HS-5 (cell line): ENCODE results near the gene FAHD1.
"Not testable (repeated sequence)": the region's sequence is repeated elsewhere in the genome, so short reads cannot be mapped to it uniquely, and the experiment has no call there.

Experiments
- DNase-seq: peaks from one replicate; pipeline ENCODE4 v3.0.0-alpha.2; 2012; ENCODE audit warnings: low read depth

FAHD1 gene

DNA sequence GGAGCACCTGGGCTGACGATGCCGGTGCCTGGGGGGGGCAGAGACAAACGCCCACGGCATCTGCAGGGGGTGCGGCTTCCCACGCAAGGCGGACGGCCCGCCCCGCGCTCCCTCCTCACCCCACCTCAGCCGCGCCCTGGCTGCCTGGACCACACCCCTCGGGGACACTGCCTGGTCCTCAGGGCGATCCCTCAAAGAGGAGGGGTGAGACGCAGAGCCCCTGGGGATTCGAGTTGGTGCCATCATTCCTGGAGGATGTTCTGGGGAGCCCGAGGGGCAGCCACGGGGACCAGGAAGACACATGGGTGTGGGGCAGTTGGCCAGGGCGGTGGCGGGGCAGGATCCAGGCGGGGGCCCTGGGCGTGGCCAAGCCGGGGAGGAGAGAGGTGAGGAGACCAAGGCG, 37.4 kb upstream of the FAHD1 start:
- no peak for DNase-seq

DNA sequence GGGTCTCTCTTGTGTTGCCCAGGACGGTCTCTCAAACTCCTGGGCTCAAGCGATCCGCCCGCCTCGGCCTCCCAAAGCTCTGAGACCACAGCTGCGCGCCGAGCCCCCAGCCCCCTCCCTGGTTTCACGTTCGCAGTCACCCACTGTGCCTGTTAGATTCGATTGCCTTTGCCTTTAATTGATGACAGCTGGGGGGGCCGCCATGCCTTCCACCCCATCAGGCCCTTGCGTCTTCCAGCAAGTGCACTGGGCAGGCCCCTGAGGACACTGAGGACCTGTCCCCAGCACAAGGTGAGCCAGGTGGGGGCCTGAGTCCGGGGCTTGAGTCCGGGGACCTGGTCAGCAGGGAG, 36.8 kb upstream of the FAHD1 start:
- DNase-seq: no peak

GRCh38 chr16:1790611-1791255, 36.3 kb upstream of the FAHD1 start:
- no peak for DNase-seq

DNA sequence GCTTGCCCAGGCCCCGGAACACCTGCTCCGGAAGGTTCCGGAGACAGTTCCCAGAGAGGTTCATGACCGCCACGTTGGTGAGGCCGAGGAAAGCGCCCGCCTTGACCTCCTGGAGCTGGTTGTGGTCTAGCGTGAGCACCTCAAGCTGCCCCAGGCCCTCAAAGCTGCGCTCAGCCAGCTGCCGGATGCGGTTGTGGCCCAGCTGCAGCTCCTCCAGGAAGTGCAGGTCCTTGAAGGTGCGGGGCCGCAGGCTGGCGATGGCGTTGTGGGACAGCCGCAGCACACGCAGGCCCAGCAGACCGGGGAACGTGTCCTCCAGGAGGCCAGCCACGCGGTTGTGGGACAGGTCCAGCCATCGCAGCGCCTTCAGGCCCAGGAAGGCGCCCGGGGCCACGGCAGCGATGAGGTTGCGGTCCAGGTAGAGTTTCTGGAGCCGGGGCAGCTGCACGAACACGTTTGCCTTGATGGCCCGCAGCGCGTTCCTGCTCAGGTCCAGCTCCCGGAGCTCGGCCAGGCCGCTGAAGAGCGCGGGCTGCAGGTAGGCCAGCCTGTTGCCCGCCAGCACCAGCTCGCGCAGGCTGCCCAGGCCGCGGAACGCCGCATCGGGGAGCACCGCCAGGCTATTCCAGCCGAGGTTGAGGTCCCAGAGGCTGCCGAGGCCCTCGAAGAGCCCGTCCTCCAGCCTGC, 35.6 kb upstream of the FAHD1 start:
- no peak for DNase-seq

- DNase-seq: no peak
These were observed 34.8 kb upstream of the FAHD1 start for GRCh38 chr16:1791943-1792812.

DNA sequence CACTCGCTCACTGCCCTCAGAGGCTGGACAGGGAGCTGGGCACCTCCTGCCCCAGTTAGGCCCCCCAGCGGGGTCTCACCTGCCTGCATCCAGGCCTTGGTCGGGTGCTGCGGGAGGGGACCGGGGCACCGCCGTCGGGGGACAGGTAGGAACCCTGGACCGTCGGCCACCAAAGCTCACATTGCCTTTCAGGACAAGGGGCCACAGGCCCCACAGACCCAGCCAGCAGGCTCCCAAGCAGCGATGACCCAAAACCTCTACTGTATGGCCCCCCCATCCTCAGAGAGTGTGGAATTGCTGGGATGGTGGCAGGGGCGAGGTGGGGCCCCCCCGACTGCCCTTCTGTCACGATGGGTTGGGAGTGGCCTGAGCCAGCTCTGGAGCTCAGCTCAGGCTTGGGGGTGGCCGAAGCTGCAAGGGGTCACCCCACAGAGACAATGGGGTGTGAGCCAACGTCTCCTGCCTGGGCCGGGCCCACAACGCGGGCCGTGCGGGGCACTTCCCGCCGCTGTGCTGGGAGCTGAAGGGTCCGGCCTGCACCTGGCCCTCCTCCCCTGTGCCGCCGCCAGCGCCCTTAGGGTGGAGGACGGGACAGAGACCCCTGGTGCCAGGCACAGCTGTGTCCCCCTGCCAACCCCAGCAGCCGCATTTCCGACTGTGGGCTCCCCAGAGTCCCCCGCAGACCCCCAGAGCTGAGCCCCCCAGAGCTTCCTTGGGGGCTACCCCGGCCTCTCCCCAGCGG, 34.0 kb upstream of the FAHD1 start:
- no peak for DNase-seq

- DNase-seq: no peak
These were observed 33.3 kb upstream of the FAHD1 start, which contains the start of gene IGFALS for GRCh38 chr16:1793578-1794220. Gene IGFALS, minus strand, starts transcription at chr16:1793705. Its CDS starts 53 bp downstream, at chr16:1793652.

GRCh38 chr16:1794221-1794871, 32.7 kb upstream of the FAHD1 start:
- DNase-seq: no peak

GRCh38 chr16:1794908-1795666, 31.9 kb upstream of the FAHD1 start:
- DNase-seq: no peak

DNA sequence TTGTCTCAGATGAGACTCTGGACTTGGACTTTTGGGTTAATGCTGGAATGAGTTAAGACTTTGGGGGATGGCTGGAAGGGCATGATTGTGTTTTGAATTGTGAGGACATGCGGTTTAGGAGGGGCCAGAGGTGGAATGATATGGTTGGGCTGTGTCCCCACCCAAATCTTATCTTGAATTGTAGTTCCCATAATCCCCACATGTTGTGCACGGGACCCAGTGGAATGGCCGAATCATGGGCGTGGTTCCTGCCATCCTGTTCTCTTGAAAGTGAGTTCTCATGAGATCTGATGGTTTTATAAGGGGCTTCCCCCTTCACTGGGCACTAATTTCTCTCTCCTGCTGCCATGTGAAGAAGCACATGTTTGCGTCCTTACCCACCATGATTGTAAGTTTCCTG, 27.7 kb upstream of the FAHD1 start:
- not testable (repeated sequence) for DNase-seq

GRCh38 chr16:1800701-1801100, 26.3 kb upstream of the FAHD1 start:
- DNase-seq: no peak

GRCh38 chr16:1807626-1808025, 19.4 kb upstream of the FAHD1 start:
- DNase-seq: no peak

DNA sequence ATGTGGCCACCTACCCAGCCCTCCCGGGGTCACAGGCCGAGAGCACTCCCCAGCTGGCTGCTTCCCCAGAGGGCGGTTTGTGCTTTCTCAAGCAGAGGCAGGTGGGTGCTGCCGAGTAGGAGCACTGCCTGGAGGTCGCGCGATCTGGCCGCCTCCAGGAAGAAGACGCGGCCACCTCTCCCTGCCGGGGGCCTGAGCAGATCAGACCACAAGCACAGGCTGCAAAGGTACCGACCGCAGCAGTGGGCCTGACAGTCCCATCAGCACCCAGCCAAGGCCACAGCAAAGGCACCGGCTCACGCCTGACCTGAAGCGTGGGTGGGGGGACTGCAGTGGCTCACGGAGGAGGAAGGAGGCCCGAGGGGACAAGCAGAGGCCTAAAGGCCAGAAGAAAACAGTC, 18.3 kb upstream of the FAHD1 start:
- DNase-seq: no peak

- DNase-seq: no peak
These were observed 17.7 kb upstream of the FAHD1 start for GRCh38 chr16:1809281-1809801.

DNA sequence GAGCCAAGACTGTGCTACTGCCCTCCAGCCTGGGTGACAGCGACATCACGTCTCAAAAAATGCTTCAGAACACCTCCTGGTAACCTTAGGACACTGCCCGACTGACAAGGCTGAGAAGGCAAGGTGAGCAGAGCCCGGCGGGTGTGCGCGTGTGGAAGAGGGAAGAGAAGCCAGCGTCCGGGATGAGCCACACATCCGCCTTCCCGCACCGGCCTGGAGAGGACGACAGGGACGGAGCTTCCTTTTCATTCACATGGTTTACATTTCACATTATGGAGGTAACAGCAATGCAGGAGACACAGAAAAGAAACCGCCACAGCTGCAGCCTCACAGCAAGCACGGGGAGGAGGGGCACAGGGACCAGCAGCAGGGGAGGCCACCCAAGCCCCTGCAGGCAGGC, 16.9 kb upstream of the FAHD1 start:
- DNase-seq: no peak

DNA sequence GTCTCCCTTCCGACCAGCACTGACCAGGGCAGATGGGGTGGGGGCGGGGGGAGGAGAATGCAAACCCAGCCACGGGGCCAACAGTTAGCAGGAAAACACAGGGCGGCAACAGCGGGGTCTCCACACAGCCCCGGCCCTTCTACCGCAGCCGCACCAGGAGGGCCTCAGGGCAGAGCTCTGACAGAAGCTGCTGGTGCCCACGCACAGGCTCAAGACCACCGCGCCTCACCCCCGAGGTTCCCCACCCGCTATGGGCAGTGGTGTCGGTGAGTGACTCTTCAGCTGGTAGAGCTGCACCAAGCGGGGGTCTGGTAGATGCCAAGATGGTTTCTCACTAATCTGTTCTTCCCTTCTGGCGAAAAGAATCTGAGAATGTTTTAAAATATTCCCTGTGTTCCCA, 16.5 kb upstream of the FAHD1 start:
- DNase-seq: no peak

GRCh38 chr16:1812732-1813163, 14.3 kb upstream of the FAHD1 start:
- no peak for DNase-seq

DNA sequence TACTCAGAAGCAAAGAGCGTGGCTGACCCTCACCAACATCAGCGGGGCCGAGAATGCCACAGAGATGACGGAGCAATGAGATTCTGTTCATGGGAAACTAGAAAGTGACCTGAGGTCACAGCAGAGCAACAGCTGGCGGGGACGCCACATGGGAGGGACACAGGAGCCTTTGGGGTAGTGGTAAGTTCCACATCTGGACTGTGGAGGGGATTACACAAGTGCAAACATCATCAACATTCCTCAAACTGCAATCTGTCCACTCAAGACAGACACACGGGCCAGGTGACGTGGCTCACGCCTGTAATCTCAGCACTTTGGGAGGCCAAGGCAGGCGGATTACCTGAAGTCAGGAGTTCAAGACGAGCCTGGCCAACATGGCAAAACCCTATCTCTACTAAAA, 11.5 kb upstream of the FAHD1 start:
- DNase-seq: no peak

DNA sequence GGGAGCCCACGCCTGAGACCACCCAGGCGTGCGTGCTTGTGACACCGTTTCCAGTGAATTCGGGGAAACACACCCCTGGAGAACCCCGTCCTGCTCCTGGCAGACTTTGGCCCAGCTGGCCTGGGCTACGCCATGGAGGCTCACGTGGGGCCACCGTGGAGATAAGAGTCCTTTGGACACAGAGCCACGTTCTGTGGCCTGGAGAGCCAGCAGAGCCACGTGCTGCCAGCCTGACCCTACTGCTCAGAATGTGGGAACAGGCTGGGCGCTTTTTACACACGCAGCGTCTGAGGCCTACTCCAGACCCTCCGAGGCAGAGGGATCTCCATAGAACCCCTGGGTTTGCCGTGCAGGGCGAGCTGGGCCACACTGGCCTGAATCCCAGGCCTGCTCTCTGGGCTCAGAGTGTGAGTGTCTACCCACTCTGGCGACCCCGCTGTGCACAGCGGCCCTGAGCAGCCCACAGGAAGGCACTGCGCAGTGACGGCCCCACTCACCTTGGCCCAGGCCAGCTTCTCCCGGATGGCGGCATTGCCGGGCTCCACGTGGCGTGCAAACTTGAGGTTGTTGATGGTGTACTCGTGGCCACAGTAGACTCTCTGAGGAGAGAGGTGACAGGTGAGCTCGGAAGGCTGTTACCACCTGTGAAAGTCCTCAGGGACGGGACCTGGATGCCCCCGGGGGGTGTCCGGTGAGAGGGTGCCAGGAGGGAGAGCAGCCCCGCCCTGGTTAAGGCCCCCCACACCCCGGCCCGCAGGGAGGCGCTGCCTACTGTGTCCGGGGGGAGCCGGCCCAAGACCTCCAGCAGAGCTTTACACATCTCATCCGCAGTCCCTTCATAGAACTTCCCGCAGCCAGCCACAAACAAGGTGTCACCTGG, 10.4 kb upstream of the FAHD1 start:
- no peak for DNase-seq
